GM19468 (cell line): ENCODE measurements around the gene TNIK.

ENCODE experiments used
- ATAC-seq: cut with Tn5 transposase; IDR thresholded peaks from one replicate; pipeline ENCODE4 v1.9.1; 2021; ENCODE audit warnings: mild to moderate bottlenecking, moderate library complexity, moderate number of reproducible peaks; ENCODE audit not compliant: unreplicated experiment; ENCODE audit errors: extremely low read depth

Gene TNIK

DNA sequence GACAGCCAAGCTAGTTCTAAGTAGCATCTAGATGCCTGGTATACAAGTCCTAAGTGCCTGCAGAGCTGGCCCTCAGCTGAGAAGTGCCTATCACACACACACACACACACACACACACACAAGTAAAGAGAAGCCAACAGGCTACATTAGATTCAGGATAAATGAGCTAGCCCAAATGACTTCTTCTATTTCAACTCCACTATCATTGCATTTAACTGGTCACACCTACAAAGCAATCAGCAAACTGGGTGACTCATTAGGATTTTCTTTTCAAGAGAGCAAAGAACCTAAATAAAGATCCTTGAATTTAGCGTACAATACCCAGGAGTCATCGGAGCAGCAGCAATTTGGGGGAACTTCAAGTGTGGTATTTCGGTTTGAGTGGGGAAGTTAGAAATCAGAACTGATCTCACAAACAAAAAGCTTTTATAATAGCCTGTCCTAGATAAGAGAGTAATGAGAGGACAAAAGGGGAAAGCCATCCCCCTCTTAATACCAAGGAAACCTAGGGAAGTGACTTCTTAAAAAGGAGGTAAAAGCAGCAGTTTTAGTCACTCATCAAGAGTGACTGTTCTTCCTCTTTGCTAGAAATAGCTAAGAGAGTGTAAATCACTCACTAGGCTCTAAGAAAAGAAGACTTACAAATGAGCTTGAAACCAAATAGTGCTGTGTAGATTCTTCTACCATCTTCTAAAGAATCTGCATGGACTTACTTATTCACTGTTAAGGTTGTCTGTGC, 112.7 kb downstream of the TNIK start:
- ATAC-seq: peak; percentile 42

- no peak for ATAC-seq
Measured at GRCh38 chr3:171346582-171347300, 113.5 kb downstream of the TNIK start.

- no peak for ATAC-seq
Measured at GRCh38 chr3:171346019-171346418, 114.2 kb downstream of the TNIK start.

DNA sequence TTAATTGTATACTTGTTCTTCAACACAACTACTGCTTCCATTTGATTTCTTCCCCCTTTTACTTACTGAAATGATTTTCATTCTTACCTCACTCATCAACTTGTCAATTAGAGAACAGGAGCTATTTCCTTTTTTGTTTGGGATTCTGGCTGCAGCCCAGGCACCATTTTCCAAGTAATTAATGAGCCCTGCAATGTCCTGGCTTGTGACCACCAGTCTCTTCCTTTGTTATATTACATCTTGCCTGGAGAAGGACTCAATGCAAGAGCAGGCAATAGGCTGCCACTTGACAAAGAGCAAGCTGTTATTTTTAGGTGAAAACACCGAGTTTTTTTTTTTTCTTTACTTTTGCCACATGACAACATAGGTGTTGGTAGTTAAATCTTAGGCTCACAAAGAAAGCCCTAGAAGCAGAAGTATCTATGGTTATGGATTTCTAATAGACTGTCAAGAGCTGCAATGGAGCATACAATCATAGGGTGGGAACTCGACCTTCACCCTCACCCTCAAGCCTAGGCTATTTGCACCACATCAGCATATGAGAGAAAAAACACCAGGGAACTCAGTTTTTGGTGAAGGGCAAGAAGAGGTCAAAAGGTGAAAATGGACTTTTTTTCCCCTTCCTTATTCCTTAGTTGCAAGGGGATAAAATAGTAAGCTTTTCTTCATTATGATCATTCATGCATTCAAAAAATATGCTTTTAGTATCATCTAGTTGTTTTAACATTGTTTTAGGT, 114.9 kb downstream of the TNIK start:
- no peak for ATAC-seq

GRCh38 chr3:171343693-171344092, 116.5 kb downstream of the TNIK start:
- ATAC-seq: no peak

DNA sequence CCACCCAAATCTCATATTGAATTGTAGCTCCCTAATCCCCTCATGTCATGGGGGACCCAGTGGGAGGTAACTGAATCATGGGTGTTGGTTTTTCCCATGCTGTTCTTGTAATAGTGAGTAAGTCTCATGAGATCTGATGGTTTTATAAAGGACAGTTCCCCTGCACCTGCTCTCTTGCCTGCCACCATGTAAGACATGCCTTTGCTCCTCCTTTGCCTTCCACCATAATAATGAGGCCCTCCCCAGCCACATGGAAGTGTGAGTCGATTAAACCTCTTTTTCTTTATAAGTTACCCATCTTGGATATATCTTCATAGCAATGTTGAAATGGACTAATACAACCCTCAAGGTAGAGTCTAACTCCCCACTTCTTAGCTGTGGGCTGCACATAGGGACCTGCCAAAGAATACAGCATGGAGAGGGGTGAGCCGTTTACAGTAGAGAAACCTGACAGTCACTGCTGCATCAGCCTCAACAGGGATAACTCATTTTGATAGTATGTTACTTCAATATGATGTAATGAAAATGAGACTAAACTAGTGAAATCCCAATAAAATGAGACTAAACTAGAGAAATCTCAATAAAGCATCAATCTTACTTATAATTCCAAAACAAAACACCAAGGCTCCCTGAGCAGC, 117.3 kb downstream of the TNIK start:
- no peak for ATAC-seq

- ATAC-seq: no peak
Measured at GRCh38 chr3:171342200-171342599, 118.0 kb downstream of the TNIK start.

- no peak for ATAC-seq
Measured at GRCh38 chr3:171340434-171340833, 119.8 kb downstream of the TNIK start.

DNA sequence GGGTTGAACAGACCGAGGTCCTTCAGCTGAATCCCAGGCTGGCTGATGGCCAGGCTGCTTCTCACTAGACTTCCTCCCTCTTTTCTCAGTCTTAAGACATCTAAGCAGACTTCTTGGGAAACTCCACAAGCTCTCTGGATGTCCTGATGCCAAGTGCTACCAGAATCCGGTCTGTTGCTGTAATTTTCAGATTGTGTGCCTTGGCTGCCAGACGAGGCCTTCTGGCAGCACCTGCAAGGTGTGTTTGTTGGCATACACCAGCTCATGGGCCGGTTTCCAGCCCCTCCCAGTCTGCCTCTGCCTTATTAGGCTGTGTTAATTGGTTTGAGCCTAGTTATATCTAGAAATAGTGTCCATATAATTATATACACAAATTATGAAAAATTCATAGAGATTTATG, 120.6 kb downstream of the TNIK start:
- ATAC-seq: no peak

GRCh38 chr3:171336406-171336805, 123.8 kb downstream of the TNIK start:
- ATAC-seq: no peak

DNA sequence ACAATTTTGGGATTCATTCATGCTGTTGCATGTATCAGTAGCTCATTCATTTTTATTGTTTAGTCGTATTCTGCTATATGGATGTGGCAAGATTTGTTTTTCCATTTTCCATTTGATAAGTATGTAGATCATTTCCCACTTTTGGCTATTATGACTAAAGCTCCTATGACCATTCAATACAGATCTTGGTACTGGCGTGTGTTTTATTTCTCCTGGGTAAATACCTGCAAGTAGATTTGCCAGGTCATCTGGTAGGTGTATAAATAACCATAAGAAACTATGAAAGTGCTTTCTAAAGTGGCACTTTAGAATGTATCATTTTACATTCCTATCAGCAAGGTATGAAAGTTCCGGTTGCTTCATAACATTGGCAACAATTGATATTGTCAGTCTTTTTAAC, 124.6 kb downstream of the TNIK start:
- no peak for ATAC-seq

GRCh38 chr3:171334465-171334811, 125.8 kb downstream of the TNIK start:
- ATAC-seq: no peak

GRCh38 chr3:171333784-171334464, 126.3 kb downstream of the TNIK start:
- no peak for ATAC-seq

- ATAC-seq: no peak
Measured at GRCh38 chr3:171330938-171331337, 129.3 kb downstream of the TNIK start.

GRCh38 chr3:171329746-171330145, 130.5 kb downstream of the TNIK start:
- ATAC-seq: no peak

DNA sequence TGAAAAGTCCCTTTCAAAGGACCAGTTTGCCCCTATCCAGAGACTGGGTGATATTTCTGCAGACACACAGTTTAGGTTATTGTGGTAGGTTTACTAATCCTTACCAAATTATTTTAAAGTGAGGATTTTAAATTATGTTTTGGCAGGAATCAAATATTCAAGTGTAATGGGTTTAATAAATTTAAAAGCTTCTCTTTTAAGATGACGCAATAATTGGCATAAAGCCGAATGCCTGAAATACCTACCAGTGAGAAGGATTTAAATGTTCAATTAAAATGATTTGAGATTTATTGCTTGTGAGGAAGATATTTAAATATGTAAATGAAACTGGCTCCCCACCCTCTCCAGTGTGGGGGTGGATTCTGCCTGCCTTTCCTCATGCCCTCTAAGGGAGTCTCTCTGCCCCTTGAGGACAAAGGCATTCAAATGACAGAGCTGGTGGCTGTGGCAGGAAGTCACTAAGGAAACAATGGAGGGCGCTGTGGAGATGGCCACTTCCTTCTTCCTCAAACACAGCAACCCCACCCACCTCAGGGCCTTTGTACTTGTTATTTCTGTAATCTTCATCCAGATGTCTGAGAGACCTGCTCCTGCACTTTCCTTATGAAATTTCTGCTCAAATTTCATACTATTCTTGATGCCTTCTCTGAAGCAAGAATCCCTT, 131.7 kb downstream of the TNIK start:
- ATAC-seq: no peak

DNA sequence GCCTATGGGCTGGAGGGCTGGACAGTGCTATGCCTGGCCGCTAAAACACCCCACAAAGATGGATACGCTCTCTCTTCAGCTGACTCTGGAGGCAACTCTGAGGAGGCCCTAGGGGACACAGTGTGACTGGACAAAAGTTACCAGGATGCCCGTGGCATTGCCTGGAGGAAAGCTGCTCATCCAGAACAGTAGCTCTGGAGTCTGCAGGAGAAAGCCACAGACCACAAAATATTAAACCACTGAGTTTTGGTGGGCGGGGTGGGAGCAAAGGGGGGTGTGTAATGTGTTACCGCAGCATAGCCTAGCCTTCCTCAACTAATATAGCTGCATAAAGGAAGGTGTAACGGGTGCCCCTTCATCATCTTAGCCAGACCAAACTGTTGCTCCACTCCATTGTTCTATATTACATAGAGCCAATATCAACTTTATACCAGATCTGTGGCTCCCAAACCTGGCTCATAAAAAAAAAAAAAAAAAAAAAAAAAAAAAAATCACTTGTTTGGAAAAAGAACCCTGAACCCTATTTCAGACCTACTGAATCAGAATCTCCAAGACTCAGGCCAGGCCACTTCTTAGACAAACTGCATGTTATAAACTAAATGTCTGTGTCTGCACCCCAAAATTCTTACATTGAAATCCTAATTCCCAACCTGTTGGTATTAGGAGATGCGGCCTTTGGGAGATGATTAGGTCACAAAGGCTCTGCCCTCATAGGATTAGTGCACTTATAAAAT, 132.6 kb downstream of the TNIK start:
- no peak for ATAC-seq

DNA sequence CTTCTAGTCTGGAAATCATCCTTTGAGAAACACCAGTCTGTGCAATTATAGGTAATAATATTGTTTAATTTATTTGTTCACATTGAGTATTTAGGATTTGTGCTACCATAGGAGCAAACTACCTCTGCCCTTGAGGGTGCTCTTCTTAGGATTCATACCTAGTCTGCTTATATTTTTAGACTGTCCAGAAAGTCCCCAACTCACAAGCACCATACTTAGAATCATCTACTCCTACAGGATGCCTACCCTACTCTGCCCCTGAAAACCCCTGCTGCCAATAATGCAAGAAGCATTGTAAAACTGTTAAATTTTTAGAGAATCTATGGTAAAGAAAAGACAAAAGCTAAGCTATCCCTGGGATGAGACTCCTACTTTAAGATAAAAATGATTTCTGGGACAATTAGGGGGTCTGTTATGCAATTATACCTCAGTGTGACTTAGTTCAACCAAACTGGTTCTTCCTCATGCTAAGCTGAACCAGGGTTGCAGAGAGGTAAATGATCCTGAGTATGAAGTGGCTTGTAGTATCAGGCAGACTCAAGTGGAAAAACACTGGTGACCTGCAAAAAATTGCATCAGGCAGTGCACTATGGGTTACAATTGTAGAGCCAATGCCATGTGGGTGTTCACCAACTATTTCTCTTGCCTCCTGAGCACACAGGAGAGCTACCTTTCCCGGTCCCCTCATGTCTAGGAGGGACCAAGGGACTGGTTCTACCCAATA, 133.3 kb downstream of the TNIK start:
- no peak for ATAC-seq
